ENCODE measurements around the gene SIPA1.

SIPA1 gene

GRCh38 chr11:65630215-65630614 lies 7.7 kb upstream of the SIPA1 start:
- TF ChIP-seq CTCF (IDR thresholded peaks at IDR 0.05; ENCODE audit: low read depth, low read length) = no peak
- no peak for DNase-seq (ENCODE audit: extremely low read depth, low read depth)

GRCh38 chr11:65633390-65634108 lies 4.4 kb upstream of the SIPA1 start:
- no peak for TF ChIP-seq CTCF (IDR thresholded peaks at IDR 0.05; ENCODE audit: low read depth, low read length)
- no peak for DNase-seq (ENCODE audit: extremely low read depth, low read depth)

GRCh38 chr11:65634109-65634436 lies 3.8 kb upstream of the SIPA1 start:
- DNase-seq (ENCODE audit: extremely low read depth, low read depth) = no peak
- no peak for TF ChIP-seq CTCF (IDR thresholded peaks at IDR 0.05; ENCODE audit: low read depth, low read length)

GRCh38 chr11:65634440-65634839 lies 3.5 kb upstream of the SIPA1 start:
- no peak for DNase-seq (ENCODE audit: extremely low read depth, low read depth)
- TF ChIP-seq CTCF (IDR thresholded peaks at IDR 0.05; ENCODE audit: low read depth, low read length) = no peak

- TF ChIP-seq CTCF (IDR thresholded peaks at IDR 0.05; ENCODE audit: low read depth, low read length) = no peak
- no peak for DNase-seq (ENCODE audit: extremely low read depth, low read depth)
Observed at GRCh38 chr11:65634905-65635731, 2.8 kb upstream of the SIPA1 start.

- TF ChIP-seq CTCF (IDR thresholded peaks at IDR 0.05; ENCODE audit: low read depth, low read length) = no peak
- no peak for DNase-seq (ENCODE audit: extremely low read depth, low read depth)
Observed at GRCh38 chr11:65636108-65637031, 1.5 kb upstream of the SIPA1 start.
